ENCODE data around the gene PLCZ1. TPM values are rescaled to one million over a fixed set of nuclear protein-coding genes. Genes with fewer than 3 reads are reported as not detected.
"Not testable (repeated sequence)": the region's sequence is repeated elsewhere in the genome, so short reads cannot be mapped to it uniquely, and the experiment has no call there.

PLCZ1 gene
- total RNA-seq, 4 donors from 2014 or later, result not detected

- intact Hi-C loops (cut with DNase I), result no loop called here
- Histone ChIP-seq H3K27ac (no peak overlapping the region), H3K4me1 (no peaks in the 10 kb centered on the region), H3K9me3 (no peaks in the 10 kb centered on the region), H3K36me3 (no peaks in the 10 kb centered on the region), H3K27me3 (no peaks in the 10 kb centered on the region), H3K4me3 (replicated peaks in 1 of 3) (no peak overlapping the region)
- WGBS, 2 donors, result 61 to 62% methylated on average over 2 of the region's 2 CpGs
- no peak for DNase-seq
- TF ChIP-seq, protein P1, sequence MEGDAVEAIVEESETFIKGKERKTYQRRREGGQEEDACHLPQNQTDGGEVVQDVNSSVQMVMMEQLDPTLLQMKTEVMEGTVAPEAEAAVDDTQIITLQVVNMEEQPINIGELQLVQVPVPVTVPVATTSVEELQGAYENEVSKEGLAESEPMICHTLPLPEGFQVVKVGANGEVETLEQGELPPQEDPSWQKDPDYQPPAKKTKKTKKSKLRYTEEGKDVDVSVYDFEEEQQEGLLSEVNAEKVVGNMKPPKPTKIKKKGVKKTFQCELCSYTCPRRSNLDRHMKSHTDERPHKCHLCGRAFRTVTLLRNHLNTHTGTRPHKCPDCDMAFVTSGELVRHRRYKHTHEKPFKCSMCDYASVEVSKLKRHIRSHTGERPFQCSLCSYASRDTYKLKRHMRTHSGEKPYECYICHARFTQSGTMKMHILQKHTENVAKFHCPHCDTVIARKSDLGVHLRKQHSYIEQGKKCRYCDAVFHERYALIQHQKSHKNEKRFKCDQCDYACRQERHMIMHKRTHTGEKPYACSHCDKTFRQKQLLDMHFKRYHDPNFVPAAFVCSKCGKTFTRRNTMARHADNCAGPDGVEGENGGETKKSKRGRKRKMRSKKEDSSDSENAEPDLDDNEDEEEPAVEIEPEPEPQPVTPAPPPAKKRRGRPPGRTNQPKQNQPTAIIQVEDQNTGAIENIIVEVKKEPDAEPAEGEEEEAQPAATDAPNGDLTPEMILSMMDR (IDR thresholded peaks at IDR 0.05), result no peak
- TF ChIP-seq POLR2A (IDR thresholded peaks at IDR 0.05), result no peak
These were observed 33.9 kb downstream of the PLCZ1 start for GRCh38 chr12:18703911-18704310.

DNA sequence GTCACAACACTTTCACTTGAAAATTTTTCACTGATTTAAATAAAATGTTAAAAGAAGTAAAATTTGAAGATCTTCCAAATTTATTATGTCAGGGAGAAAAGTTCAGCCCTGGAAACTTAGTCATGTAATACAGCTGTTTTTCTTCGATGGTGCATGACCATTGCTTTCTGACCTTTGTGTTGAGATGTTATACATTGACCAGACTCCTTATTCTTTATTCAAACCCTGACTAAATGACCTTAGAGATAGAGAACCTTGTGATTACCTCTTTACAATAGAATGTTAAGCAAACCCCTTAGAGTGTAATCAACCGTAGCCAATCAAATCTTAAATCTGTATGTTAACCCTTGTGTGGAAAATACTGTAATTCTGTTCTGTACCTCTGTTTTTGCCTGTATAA, 34.5 kb downstream of the PLCZ1 start:
- H3K36me3 ChIP-seq, result no peaks in the 10 kb centered on the region
- no peak for TF ChIP-seq POLR2A (IDR thresholded peaks at IDR 0.05)
- TF ChIP-seq, protein P1 (IDR thresholded peaks at IDR 0.05), result no peak
- intact Hi-C loops (cut with DNase I), result no loop called here
- no peak for DNase-seq
- H3K4me3 ChIP-seq (replicated peaks in 1 of 3), result no peak overlapping the region
- H3K9me3 ChIP-seq, result no peaks in the 10 kb centered on the region
- H3K27ac ChIP-seq, result no peak overlapping the region
- H3K4me1 ChIP-seq, result no peaks in the 10 kb centered on the region
- 43 to 46% methylated on average over 2 of the region's 2 CpGs for WGBS, 2 donors
- no peaks in the 10 kb centered on the region for H3K27me3 ChIP-seq

DNA sequence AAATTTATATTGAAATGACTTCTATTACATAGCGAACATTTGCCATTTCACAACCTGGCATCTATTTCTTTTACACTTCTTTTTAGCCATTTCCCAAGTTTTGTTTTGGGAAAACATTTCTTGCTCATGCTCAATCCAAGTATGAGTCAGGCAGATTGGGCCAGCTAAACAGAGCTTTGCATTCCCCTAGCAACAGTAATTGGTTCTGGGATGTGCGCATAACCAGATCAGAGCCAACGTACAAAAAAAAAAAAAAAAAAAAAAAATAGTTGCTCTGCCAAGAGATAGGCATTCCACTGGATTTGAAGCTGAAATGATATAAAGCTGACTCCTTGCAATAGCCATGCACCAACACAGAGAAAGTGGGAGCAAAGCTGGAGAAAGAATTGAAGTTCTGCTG, 37.5 kb downstream of the PLCZ1 start:
- no peak for DNase-seq
- WGBS, 2 donors, result 74 to 77% methylated on average over 3 of the region's 3 CpGs
- Histone ChIP-seq H3K4me3 (replicated peaks in 1 of 3) (no peak overlapping the region), H3K27ac (no peak overlapping the region), H3K9me3 (no peaks in the 10 kb centered on the region), H3K27me3 (no peaks in the 10 kb centered on the region), H3K4me1 (no peaks in the 10 kb centered on the region), H3K36me3 (no peaks in the 10 kb centered on the region)
- intact Hi-C loops (cut with DNase I), result no loop called here
- no peak for TF ChIP-seq POLR2A (IDR thresholded peaks at IDR 0.05)
- TF ChIP-seq, protein P1 (IDR thresholded peaks at IDR 0.05), result no peak

GRCh38 chr12:18696971-18697602, 40.7 kb downstream of the PLCZ1 start:
- DNase-seq, result no peak
- H3K27ac ChIP-seq, result no peak overlapping the region
- H3K9me3 ChIP-seq, result no peaks in the 10 kb centered on the region
- H3K4me1 ChIP-seq, result no peaks in the 10 kb centered on the region
- H3K36me3 ChIP-seq, result no peaks in the 10 kb centered on the region
- no peak for TF ChIP-seq POLR2A (IDR thresholded peaks at IDR 0.05)
- TF ChIP-seq, protein P1 (IDR thresholded peaks at IDR 0.05), result no peak
- H3K4me3 ChIP-seq (replicated peaks in 1 of 3), result no peak overlapping the region
- no peaks in the 10 kb centered on the region for H3K27me3 ChIP-seq
- intact Hi-C loops (cut with DNase I), result no loop called here

GRCh38 chr12:18693986-18694385, 43.8 kb downstream of the PLCZ1 start:
- 91 to 92% methylated on average over 5 of the region's 5 CpGs for WGBS, 2 donors
- H3K9me3 ChIP-seq; DNase-seq; H3K27ac ChIP-seq; H3K36me3 ChIP-seq; H3K4me3 ChIP-seq (replicated peaks in 1 of 3); intact Hi-C loops (cut with DNase I); H3K27me3 ChIP-seq; H3K4me1 ChIP-seq: not testable (repeated sequence)

DNA sequence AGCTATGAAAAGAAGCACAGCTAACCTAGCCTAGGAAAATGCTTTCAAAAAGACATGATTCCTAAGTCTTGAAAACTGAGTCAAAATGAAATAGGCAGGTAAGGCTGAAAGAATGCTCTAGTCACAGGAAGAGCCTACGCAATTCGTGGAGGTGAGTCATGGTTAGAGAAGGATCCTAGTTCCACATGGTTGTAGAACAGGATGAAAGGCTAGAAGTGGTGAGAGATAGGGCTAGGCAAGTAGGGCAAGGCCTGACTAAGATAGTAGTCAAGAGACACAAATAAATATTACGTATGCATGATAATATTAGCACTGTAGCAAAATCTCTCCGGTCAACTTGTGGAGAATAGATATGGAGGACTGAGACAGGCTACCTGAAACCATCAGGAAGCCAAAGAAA, 47.2 kb downstream of the PLCZ1 start:
- no peak for DNase-seq
- 91 to 93% methylated on average over 4 of the region's 4 CpGs for WGBS, 2 donors
- intact Hi-C loops (cut with DNase I), result no loop called here
- Histone ChIP-seq H3K9me3 (no peaks in the 10 kb centered on the region), H3K4me1 (no peaks in the 10 kb centered on the region), H3K27me3 (no peaks in the 10 kb centered on the region), H3K36me3 (no peaks in the 10 kb centered on the region), H3K4me3 (replicated peaks in 1 of 3) (no peak overlapping the region), H3K27ac (no peak overlapping the region)
- TF ChIP-seq, protein P1 (IDR thresholded peaks at IDR 0.05), result no peak
- TF ChIP-seq POLR2A (IDR thresholded peaks at IDR 0.05), result no peak

Measured in thyroid gland (tissue), 4 donors.